ENCODE data around the gene SEC61A1. TPM values are rescaled to one million over a fixed set of nuclear protein-coding genes. Genes with fewer than 3 reads are reported as not detected.

The SEC61A1 gene
- total RNA-seq, 1 donor from 2014 or later = 388 TPM

DNA sequence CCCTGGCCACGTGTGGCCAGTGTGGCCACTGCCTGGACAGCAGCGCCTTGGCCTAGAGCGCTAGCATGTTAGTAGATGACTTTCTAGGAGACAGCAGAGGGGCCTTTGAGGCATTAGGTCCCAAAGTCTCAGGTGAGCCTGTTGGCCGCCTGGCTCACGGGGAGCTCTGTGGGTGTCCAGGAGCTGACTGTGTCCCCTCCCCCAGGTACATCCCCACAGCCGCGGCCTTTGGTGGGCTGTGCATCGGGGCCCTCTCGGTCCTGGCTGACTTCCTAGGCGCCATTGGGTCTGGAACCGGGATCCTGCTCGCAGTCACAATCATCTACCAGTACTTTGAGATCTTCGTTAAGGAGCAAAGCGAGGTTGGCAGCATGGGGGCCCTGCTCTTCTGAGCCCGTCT, 17.0 kb downstream of the SEC61A1 start:
- no peaks in the 10 kb centered on the region for H3K9me3 Mint-ChIP-seq (ENCODE audit: low read depth)
- peak overlapping the region; percentile 49 for H3K27ac Mint-ChIP-seq (ENCODE audit: unreplicated experiment)
- H3K27me3 Mint-ChIP-seq (ENCODE audit: low read depth) = no peaks in the 10 kb centered on the region
- peaks cover 49% of the 10 kb centered on the region for H3K36me3 Mint-ChIP-seq (ENCODE audit: low read depth)
- TF ChIP-seq, protein P1, sequence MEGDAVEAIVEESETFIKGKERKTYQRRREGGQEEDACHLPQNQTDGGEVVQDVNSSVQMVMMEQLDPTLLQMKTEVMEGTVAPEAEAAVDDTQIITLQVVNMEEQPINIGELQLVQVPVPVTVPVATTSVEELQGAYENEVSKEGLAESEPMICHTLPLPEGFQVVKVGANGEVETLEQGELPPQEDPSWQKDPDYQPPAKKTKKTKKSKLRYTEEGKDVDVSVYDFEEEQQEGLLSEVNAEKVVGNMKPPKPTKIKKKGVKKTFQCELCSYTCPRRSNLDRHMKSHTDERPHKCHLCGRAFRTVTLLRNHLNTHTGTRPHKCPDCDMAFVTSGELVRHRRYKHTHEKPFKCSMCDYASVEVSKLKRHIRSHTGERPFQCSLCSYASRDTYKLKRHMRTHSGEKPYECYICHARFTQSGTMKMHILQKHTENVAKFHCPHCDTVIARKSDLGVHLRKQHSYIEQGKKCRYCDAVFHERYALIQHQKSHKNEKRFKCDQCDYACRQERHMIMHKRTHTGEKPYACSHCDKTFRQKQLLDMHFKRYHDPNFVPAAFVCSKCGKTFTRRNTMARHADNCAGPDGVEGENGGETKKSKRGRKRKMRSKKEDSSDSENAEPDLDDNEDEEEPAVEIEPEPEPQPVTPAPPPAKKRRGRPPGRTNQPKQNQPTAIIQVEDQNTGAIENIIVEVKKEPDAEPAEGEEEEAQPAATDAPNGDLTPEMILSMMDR (IDR thresholded peaks at IDR 0.05) = no peak
- no peak for DNase-seq (ENCODE audit: low spot score)
- peaks cover 11% of the 10 kb centered on the region for H3K4me1 Mint-ChIP-seq (ENCODE audit: low read depth)
- H3K4me3 Mint-ChIP-seq (ENCODE audit: unreplicated experiment) = no peak overlapping the region

DNA sequence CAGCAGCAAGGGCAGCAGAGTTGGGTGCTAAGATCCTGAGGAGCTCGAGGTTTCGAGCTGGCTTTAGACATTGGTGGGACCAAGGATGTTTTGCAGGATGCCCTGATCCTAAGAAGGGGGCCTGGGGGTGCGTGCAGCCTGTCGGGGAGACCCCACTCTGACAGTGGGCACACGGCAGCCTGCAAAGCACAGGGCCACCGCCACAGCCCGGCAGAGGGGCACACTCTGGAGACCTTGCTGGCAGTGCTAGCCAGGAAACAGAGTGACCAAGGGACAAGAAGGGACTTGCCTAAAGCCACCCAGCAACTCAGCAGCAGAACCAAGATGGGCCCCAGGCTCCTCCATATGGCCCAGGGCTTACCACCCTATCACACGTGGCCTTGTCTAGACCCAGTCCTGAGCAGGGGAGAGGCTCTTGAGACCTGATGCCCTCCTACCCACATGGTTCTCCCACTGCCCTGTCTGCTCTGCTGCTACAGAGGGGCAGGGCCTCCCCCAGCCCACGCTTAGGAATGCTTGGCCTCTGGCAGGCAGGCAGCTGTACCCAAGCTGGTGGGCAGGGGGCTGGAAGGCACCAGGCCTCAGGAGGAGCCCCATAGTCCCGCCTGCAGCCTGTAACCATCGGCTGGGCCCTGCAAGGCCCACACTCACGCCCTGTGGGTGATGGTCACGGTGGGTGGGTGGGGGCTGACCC, 18.8 kb downstream of the SEC61A1 start:
- no peak for DNase-seq (ENCODE audit: low spot score)
- peaks cover 19% of the 10 kb centered on the region for H3K4me1 Mint-ChIP-seq (ENCODE audit: low read depth)
- peaks cover 40% of the 10 kb centered on the region for H3K36me3 Mint-ChIP-seq (ENCODE audit: low read depth)
- peak overlapping the region; percentile 36 for H3K27ac Mint-ChIP-seq (ENCODE audit: unreplicated experiment)
- TF ChIP-seq, protein P1 (IDR thresholded peaks at IDR 0.05) = no peak
- no peaks in the 10 kb centered on the region for H3K27me3 Mint-ChIP-seq (ENCODE audit: low read depth)
- H3K9me3 Mint-ChIP-seq (ENCODE audit: low read depth) = no peaks in the 10 kb centered on the region
- H3K4me3 Mint-ChIP-seq (ENCODE audit: unreplicated experiment) = no peak overlapping the region

DNA sequence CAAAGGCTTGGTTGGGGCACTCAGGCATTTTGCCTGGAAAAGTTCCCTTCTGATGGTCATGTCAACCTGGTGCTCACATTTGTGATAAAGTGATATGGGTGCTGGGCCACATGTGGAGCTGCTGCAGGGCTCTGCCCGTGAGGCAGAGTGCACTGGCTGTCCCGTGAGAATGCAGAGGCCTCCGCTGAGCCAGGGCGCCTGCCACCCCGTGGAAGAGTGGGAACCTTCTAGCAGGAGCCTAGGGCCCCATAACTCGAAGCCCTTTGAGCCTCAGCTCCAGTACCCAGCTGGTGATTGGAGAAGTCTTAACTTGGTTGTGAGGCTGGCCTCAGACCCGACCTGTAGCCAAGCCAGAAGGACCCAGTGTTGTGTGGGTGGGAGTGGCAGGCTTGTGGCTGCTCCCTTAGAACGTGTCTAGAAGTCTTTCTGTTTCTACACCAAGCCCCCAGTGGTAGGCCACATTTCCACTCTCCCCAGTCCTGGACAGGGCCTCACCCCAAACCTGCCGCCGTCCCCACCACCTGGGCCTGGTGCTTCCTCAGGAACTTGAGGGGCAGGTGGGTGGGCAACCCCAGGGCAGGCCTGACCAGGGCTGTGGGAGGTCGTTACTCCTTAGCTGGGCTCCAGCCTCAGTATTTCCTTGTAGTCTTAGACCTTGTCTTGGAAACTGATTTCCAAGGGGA, 19.7 kb downstream of the SEC61A1 start:
- Mint-ChIP-seq H3K36me3 (ENCODE audit: low read depth) (peaks cover 34% of the 10 kb centered on the region), H3K4me3 (ENCODE audit: unreplicated experiment) (no peak overlapping the region), H3K9me3 (ENCODE audit: low read depth) (no peaks in the 10 kb centered on the region), H3K4me1 (ENCODE audit: low read depth) (peaks cover 19% of the 10 kb centered on the region), H3K27me3 (ENCODE audit: low read depth) (no peaks in the 10 kb centered on the region), H3K27ac (ENCODE audit: unreplicated experiment) (peak overlapping the region; percentile 17)
- DNase-seq (ENCODE audit: low spot score) = no peak
- TF ChIP-seq, protein P1 (IDR thresholded peaks at IDR 0.05) = no peak

DNA sequence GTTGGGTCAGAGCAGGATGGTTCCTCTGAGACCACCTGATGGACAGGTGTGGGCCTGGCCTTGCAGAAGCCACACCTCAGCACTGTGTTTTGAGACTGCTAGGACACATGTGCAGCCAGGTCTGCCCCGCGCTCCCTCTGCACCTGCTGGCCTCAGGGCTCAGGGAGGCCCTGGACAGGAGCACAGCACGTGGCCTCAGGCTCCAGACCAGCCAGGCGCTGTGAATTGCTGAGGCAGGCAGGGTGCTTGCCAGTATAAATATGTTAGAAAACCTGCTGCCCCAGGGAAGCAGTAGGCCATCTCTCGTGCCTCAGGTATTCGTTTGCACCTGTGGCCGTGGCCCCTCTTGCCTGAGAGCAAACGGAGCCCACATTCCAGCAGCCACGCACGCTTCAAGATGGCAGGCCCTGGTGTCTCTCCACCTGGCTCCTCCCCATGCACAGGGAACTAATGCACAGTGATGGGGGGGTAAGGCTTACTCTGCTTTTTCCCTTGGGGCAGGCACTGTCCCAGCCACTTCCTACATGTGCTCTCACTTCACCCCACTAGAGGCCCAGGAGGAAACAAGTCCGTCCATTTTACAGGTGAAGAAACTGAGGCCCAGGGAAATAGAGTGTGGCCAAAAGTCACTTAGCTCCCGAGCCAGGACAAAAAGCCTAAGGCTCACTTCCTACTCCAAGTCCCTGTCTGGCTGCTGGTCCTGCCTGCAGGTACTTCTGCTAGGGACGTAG, 20.4 kb downstream of the SEC61A1 start:
- peaks cover 19% of the 10 kb centered on the region for H3K4me1 Mint-ChIP-seq (ENCODE audit: low read depth)
- peak overlapping the region; percentile 17 for H3K27ac Mint-ChIP-seq (ENCODE audit: unreplicated experiment)
- no peaks in the 10 kb centered on the region for H3K27me3 Mint-ChIP-seq (ENCODE audit: low read depth)
- H3K36me3 Mint-ChIP-seq (ENCODE audit: low read depth) = peaks cover 27% of the 10 kb centered on the region
- no peaks in the 10 kb centered on the region for H3K9me3 Mint-ChIP-seq (ENCODE audit: low read depth)
- H3K4me3 Mint-ChIP-seq (ENCODE audit: unreplicated experiment) = no peak overlapping the region
- TF ChIP-seq, protein P1 (IDR thresholded peaks at IDR 0.05) = no peak
- DNase-seq (ENCODE audit: low spot score) = no peak

DNA sequence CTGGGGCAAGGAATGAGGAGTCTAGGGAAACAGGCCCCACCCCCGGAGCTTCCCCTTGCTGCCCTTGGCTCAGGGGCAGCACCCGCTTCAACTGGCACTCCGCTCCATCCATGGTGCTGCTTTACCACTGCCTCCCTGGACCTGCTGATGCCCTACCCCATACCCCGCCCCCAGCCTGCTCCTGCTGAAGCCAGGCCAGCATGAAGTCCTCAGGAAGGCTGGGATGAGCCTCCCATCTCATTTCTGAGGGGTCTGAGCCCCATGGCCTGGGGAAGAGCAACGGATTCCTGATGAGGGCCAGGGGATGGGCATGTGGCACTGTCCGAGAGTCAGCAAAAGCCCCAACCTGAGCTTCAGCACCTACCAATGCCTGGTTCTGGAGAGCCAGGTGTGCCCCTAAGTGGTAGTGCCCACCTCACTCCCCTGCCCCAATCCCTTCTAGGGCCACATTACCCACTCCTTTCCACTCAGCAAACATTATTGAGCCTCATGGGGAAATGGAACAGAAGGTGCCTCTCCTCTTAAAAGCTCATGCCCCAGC, 21.0 kb downstream of the SEC61A1 start:
- DNase-seq (ENCODE audit: low spot score) = no peak
- Mint-ChIP-seq H3K27me3 (ENCODE audit: low read depth) (no peaks in the 10 kb centered on the region), H3K9me3 (ENCODE audit: low read depth) (no peaks in the 10 kb centered on the region), H3K36me3 (ENCODE audit: low read depth) (peaks cover 20% of the 10 kb centered on the region), H3K27ac (ENCODE audit: unreplicated experiment) (peak overlapping the region; percentile 60), H3K4me3 (ENCODE audit: unreplicated experiment) (no peak overlapping the region), H3K4me1 (ENCODE audit: low read depth) (peaks cover 19% of the 10 kb centered on the region)
- TF ChIP-seq, protein P1 (IDR thresholded peaks at IDR 0.05) = no peak

All from chondrocyte (in vitro differentiated cells).